ENCODE data around the gene CTNNA3. TPM values are rescaled to one million over a fixed set of nuclear protein-coding genes. Genes with fewer than 3 reads are reported as not detected.

Gene CTNNA3
- polyA plus RNA-seq, 6 donors from 2014 or later, result 0.38 to 1.2 TPM; not detected in 4

- no peak for DNase-seq
- Mint-ChIP-seq H3K27me3 (no peaks in the 10 kb centered on the region), H3K9me3 (peaks cover 0 to 9% (median 6%) of the 10 kb centered on the region in 7 donors), H3K4me3 (no peak overlapping the region), H3K4me1 (no peaks in the 10 kb centered on the region), H3K27ac (no peak overlapping the region), H3K36me3 (no peaks in the 10 kb centered on the region)
- ATAC-seq (ENCODE audit: low read depth in 2 of 2), result no peak
These were observed 778.9 kb downstream of the CTNNA3 start for GRCh38 chr10:66917104-66917503.

- ATAC-seq (ENCODE audit: low read depth in 2 of 2) (no peak), DNase-seq (no peak)
- Mint-ChIP-seq H3K9me3 (peaks cover 0 to 8% (median 2%) of the 10 kb centered on the region in 7 donors), H3K4me1 (no peaks in the 10 kb centered on the region), H3K27me3 (no peaks in the 10 kb centered on the region), H3K27ac (no peak overlapping the region), H3K36me3 (no peaks in the 10 kb centered on the region), H3K4me3 (no peak overlapping the region)
These were observed 780.0 kb downstream of the CTNNA3 start for GRCh38 chr10:66916030-66916429.

- Mint-ChIP-seq H3K27ac (no peak overlapping the region), H3K36me3 (no peaks in the 10 kb centered on the region), H3K9me3 (peaks cover 0 to 4% (median 0%) of the 10 kb centered on the region in 7 donors), H3K4me1 (no peaks in the 10 kb centered on the region), H3K4me3 (no peak overlapping the region), H3K27me3 (no peaks in the 10 kb centered on the region)
- no peak for ATAC-seq (ENCODE audit: low read depth in 2 of 2)
- DNase-seq, result no peak
These were observed 785.3 kb downstream of the CTNNA3 start for GRCh38 chr10:66910671-66911070.

- Mint-ChIP-seq H3K36me3 (no peaks in the 10 kb centered on the region), H3K27ac (no peak overlapping the region), H3K4me3 (no peak overlapping the region), H3K9me3 (peaks cover under 1 to 9% (median 2%) of the 10 kb centered on the region in 7 donors), H3K27me3 (no peaks in the 10 kb centered on the region), H3K4me1 (no peaks in the 10 kb centered on the region)
- ATAC-seq (ENCODE audit: low read depth in 2 of 2), result no peak
- no peak for DNase-seq
These were observed 803.1 kb downstream of the CTNNA3 start for GRCh38 chr10:66892871-66893270.

- H3K36me3 Mint-ChIP-seq, result no peaks in the 10 kb centered on the region
- H3K4me3 Mint-ChIP-seq, result no peak overlapping the region
- no peak overlapping the region for H3K27ac Mint-ChIP-seq
- ATAC-seq (ENCODE audit: low read depth in 2 of 2) (no peak), DNase-seq (no peak)
- H3K27me3 Mint-ChIP-seq, result no peaks in the 10 kb centered on the region
- no peaks in the 10 kb centered on the region for H3K4me1 Mint-ChIP-seq
- peaks cover 0 to 8% (median 2%) of the 10 kb centered on the region in 7 donors for H3K9me3 Mint-ChIP-seq
These were observed 807.8 kb downstream of the CTNNA3 start for GRCh38 chr10:66888237-66888636.

GRCh38 chr10:66886848-66887247 is 809.1 kb downstream of the CTNNA3 start:
- ATAC-seq (ENCODE audit: low read depth in 2 of 2), result no peak
- Mint-ChIP-seq H3K4me1 (no peaks in the 10 kb centered on the region), H3K9me3 (peaks cover 0 to 8% (median 2%) of the 10 kb centered on the region in 7 donors), H3K27me3 (no peaks in the 10 kb centered on the region), H3K36me3 (no peaks in the 10 kb centered on the region), H3K27ac (no peak overlapping the region), H3K4me3 (no peak overlapping the region)
- no peak for DNase-seq

GRCh38 chr10:66882271-66882670 is 813.7 kb downstream of the CTNNA3 start:
- DNase-seq, result no peak
- ATAC-seq (ENCODE audit: low read depth in 2 of 2), result no peak
- H3K4me3 Mint-ChIP-seq, result no peak overlapping the region
- no peaks in the 10 kb centered on the region for H3K27me3 Mint-ChIP-seq
- peaks cover 0 to 6% (median 0%) of the 10 kb centered on the region in 7 donors for H3K9me3 Mint-ChIP-seq
- no peak overlapping the region for H3K27ac Mint-ChIP-seq
- no peaks in the 10 kb centered on the region for H3K36me3 Mint-ChIP-seq
- H3K4me1 Mint-ChIP-seq, result no peaks in the 10 kb centered on the region

GRCh38 chr10:66881814-66882213 is 814.2 kb downstream of the CTNNA3 start:
- Mint-ChIP-seq H3K9me3 (peaks cover 0 to 6% (median 0%) of the 10 kb centered on the region in 7 donors), H3K36me3 (no peaks in the 10 kb centered on the region), H3K27me3 (no peaks in the 10 kb centered on the region), H3K4me1 (no peaks in the 10 kb centered on the region), H3K4me3 (no peak overlapping the region), H3K27ac (no peak overlapping the region)
- DNase-seq, result no peak
- ATAC-seq (ENCODE audit: low read depth in 2 of 2), result no peak

- Mint-ChIP-seq H3K27me3 (no peaks in the 10 kb centered on the region), H3K36me3 (no peaks in the 10 kb centered on the region), H3K4me3 (no peak overlapping the region), H3K27ac (no peak overlapping the region), H3K9me3 (peaks cover 0 to 6% (median 0%) of the 10 kb centered on the region in 7 donors), H3K4me1 (no peaks in the 10 kb centered on the region)
- ATAC-seq (ENCODE audit: low read depth in 2 of 2), result no peak
- DNase-seq, result no peak
These were observed 815.2 kb downstream of the CTNNA3 start for GRCh38 chr10:66880826-66881225.

- Mint-ChIP-seq H3K27ac (no peak overlapping the region), H3K9me3 (peaks cover 0 to 6% (median 0%) of the 10 kb centered on the region in 7 donors), H3K36me3 (no peaks in the 10 kb centered on the region), H3K4me1 (no peaks in the 10 kb centered on the region), H3K27me3 (no peaks in the 10 kb centered on the region), H3K4me3 (no peak overlapping the region)
- ATAC-seq (ENCODE audit: low read depth in 2 of 2) (no peak), DNase-seq (no peak)
These were observed 815.7 kb downstream of the CTNNA3 start for GRCh38 chr10:66880292-66880691.

GRCh38 chr10:66877361-66877760 is 818.6 kb downstream of the CTNNA3 start:
- Mint-ChIP-seq H3K4me1 (no peaks in the 10 kb centered on the region), H3K27ac (no peak overlapping the region), H3K27me3 (no peaks in the 10 kb centered on the region), H3K4me3 (no peak overlapping the region), H3K9me3 (peaks cover 0 to 6% (median 0%) of the 10 kb centered on the region in 7 donors), H3K36me3 (no peaks in the 10 kb centered on the region)
- ATAC-seq (ENCODE audit: low read depth in 2 of 2), result no peak
- DNase-seq, result no peak

GRCh38 chr10:66869635-66870034 is 826.4 kb downstream of the CTNNA3 start:
- Mint-ChIP-seq H3K36me3 (no peaks in the 10 kb centered on the region), H3K4me3 (no peak overlapping the region), H3K27me3 (no peaks in the 10 kb centered on the region), H3K27ac (no peak overlapping the region), H3K4me1 (no peaks in the 10 kb centered on the region), H3K9me3 (peaks cover 0 to 3% (median 0%) of the 10 kb centered on the region in 7 donors)
- DNase-seq (no peak), ATAC-seq (ENCODE audit: low read depth in 2 of 2) (no peak)

- Mint-ChIP-seq H3K27ac (peak overlapping the region in 1 of 6 donors; percentile 40), H3K27me3 (no peaks in the 10 kb centered on the region), H3K4me3 (no peak overlapping the region), H3K36me3 (no peaks in the 10 kb centered on the region), H3K9me3 (peaks cover 0 to 8% (median 2%) of the 10 kb centered on the region in 7 donors), H3K4me1 (no peaks in the 10 kb centered on the region)
- ATAC-seq (ENCODE audit: low read depth in 2 of 2), result no peak
- DNase-seq, result no peak
These were observed 833.2 kb downstream of the CTNNA3 start for GRCh38 chr10:66862687-66863258.

GRCh38 chr10:66860376-66860945 is 835.5 kb downstream of the CTNNA3 start:
- H3K9me3 Mint-ChIP-seq, result peaks cover 0 to 11% (median 4%) of the 10 kb centered on the region in 7 donors
- H3K27me3 Mint-ChIP-seq, result no peaks in the 10 kb centered on the region
- no peaks in the 10 kb centered on the region for H3K36me3 Mint-ChIP-seq
- no peaks in the 10 kb centered on the region for H3K4me1 Mint-ChIP-seq
- no peak overlapping the region for H3K4me3 Mint-ChIP-seq
- ATAC-seq (ENCODE audit: low read depth in 2 of 2), result no peak
- no peak overlapping the region for H3K27ac Mint-ChIP-seq
- DNase-seq, result no peak
